ENCODE data around the gene SDK1.

DNA sequence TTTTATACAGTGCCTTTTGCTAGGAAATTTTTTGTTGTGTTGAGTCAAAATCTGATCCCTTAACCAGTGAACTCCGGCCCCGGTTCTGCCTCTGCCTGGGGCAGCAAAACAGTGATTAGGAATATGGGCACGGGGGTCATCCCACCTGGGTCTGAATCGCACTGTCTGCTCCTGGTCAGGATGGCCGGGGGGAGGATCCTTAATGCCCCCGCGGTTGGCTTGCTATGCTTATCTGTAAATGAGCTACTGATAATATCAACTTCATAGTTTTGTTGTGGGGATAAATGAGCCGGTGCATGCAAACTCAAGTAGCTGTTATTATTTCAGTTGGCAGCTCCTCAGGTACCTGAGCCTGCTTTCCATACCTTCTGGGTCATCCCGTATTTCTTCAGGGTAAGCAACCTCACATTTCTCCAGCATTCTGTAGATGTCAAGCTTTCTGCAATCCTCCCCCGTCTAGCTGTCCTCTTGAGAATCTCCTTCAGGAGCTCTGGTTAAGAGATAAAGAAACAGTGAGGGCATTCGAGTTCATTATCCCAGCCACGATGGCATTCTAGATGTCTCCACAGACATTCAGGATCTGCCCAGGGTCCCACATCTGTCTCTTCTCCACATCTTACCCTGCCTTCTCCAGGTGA lies 592.2 kb downstream of the SDK1 start:
- TF ChIP-seq, protein P1, sequence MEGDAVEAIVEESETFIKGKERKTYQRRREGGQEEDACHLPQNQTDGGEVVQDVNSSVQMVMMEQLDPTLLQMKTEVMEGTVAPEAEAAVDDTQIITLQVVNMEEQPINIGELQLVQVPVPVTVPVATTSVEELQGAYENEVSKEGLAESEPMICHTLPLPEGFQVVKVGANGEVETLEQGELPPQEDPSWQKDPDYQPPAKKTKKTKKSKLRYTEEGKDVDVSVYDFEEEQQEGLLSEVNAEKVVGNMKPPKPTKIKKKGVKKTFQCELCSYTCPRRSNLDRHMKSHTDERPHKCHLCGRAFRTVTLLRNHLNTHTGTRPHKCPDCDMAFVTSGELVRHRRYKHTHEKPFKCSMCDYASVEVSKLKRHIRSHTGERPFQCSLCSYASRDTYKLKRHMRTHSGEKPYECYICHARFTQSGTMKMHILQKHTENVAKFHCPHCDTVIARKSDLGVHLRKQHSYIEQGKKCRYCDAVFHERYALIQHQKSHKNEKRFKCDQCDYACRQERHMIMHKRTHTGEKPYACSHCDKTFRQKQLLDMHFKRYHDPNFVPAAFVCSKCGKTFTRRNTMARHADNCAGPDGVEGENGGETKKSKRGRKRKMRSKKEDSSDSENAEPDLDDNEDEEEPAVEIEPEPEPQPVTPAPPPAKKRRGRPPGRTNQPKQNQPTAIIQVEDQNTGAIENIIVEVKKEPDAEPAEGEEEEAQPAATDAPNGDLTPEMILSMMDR (IDR thresholded peaks at IDR 0.05) = no peak
- no peak for TF ChIP-seq EP300 (IDR thresholded peaks at IDR 0.05)
- TF ChIP-seq POLR2AphosphoS5 (IDR thresholded peaks at IDR 0.05) = no peak
- TF ChIP-seq POLR2A (IDR thresholded peaks at IDR 0.05) = no peak
